PFSK-1 (cell line): ENCODE data around the gene IFT81.

Source experiments
- FOXP2 ChIP-seq: optimal IDR thresholded peaks from 2 replicates; pipeline ENCODE3; 2011; ENCODE audit warnings: borderline replicate concordance, control low read depth, inconsistent platforms; ENCODE audit not compliant: insufficient read depth; ENCODE audit errors: extremely low read length, extremely low read depth
- POLR2AphosphoS5 ChIP-seq: IDR thresholded peaks from 2 replicates; pipeline ENCODE4 v1.6.1; 2012; ENCODE audit warnings: low read depth, mild to moderate bottlenecking, control low read depth, low read length, moderate library complexity
- SIN3A ChIP-seq: IDR thresholded peaks from 2 replicates; pipeline ENCODE4 v1.6.1; 2012; ENCODE audit warnings: mild to moderate bottlenecking, low read length, moderate library complexity, borderline replicate concordance; ENCODE audit not compliant: insufficient read depth
- TAF1 ChIP-seq: IDR thresholded peaks from 2 replicates; pipeline ENCODE4 v1.6.1; 2012; ENCODE audit warnings: low read length, control low read depth, borderline replicate concordance; ENCODE audit not compliant: insufficient read depth
- TF ChIP-seq, protein P1 (sequence below), 2 experiments: IDR thresholded peaks; 2 replicates each; pipeline versions ENCODE4 v1.6.1 to v1.8.0; 2011 to 2012; ENCODE audit warnings: low read depth in 2 of 2, low read length in 2 of 2, control low read depth in 1 of 2, inconsistent platforms in 1 of 2, mild to moderate bottlenecking in 1 of 2, moderate library complexity in 1 of 2; ENCODE audit not compliant: insufficient read depth in 1 of 2

IFT81 gene

DNA sequence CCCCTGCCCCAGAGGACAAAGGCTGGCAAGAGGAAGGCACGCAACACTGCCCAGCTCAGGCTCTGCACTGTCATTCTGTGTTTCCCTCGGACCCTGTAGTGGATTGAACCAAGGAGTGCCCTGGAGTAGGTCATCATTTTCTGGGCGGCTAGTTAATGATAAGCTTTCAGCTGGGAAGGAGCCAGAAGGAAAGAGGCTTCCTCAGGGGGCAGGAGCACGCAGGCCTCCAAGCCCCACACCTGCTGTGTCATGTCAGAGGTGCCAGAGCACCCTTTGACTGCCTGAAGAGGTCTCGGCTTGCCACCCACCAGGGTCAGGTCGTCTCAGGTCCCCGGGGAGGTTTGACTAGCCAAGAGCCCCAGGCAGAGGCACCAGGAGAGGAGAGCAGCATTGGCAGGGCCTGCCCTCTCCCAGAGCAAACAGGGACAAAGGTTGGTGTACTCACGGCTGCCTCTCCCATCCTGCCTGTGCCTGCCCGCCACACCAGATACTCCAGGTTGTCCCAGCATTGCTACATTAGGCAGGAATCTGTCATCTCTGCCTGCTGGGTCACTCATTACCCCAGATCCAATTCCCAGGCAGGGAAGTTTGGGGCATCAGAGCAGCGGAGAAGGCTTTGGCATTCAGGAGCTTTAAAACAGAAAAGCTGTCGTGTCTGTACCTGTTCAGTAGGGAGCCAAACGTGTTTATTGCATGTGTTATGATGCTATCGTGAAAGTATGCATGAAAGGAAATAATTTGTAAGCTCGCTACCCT is 123.4 kb downstream of the IFT81 start:
- no peak for TF ChIP-seq SIN3A
- no peak for TF ChIP-seq TAF1
- TF ChIP-seq POLR2AphosphoS5 = no peak
- TF ChIP-seq FOXP2 = no peak
- TF ChIP-seq, protein P1, sequence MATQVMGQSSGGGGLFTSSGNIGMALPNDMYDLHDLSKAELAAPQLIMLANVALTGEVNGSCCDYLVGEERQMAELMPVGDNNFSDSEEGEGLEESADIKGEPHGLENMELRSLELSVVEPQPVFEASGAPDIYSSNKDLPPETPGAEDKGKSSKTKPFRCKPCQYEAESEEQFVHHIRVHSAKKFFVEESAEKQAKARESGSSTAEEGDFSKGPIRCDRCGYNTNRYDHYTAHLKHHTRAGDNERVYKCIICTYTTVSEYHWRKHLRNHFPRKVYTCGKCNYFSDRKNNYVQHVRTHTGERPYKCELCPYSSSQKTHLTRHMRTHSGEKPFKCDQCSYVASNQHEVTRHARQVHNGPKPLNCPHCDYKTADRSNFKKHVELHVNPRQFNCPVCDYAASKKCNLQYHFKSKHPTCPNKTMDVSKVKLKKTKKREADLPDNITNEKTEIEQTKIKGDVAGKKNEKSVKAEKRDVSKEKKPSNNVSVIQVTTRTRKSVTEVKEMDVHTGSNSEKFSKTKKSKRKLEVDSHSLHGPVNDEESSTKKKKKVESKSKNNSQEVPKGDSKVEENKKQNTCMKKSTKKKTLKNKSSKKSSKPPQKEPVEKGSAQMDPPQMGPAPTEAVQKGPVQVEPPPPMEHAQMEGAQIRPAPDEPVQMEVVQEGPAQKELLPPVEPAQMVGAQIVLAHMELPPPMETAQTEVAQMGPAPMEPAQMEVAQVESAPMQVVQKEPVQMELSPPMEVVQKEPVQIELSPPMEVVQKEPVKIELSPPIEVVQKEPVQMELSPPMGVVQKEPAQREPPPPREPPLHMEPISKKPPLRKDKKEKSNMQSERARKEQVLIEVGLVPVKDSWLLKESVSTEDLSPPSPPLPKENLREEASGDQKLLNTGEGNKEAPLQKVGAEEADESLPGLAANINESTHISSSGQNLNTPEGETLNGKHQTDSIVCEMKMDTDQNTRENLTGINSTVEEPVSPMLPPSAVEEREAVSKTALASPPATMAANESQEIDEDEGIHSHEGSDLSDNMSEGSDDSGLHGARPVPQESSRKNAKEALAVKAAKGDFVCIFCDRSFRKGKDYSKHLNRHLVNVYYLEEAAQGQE (IDR thresholded peaks at IDR 0.05; ENCODE audit: insufficient read depth in 1 of 2, low read depth in 2 of 2, low read length in 2 of 2) = no peak

DNA sequence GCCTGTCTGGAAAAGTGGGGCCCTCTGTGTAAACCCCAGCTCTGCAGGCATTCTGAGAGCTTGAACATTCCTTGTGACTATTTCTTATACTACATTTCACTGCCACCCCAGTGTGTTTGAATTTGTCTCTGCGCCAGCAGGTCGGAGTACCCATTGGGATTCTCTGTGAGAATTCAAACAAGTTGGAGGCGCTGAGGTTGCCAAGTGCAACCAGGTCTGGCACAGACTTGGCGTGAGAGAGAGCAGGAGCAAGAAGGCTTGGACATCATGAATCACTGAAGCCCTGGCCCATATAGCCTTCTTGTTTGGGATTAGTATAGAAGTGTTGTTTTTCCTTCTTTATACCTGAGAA is 123.9 kb downstream of the IFT81 start:
- TF ChIP-seq, protein P1 (IDR thresholded peaks at IDR 0.05; ENCODE audit: insufficient read depth in 1 of 2, low read depth in 2 of 2, low read length in 2 of 2) = no peak
- TF ChIP-seq FOXP2 = no peak
- TF ChIP-seq POLR2AphosphoS5 = no peak
- no peak for TF ChIP-seq SIN3A
- TF ChIP-seq TAF1 = no peak

DNA sequence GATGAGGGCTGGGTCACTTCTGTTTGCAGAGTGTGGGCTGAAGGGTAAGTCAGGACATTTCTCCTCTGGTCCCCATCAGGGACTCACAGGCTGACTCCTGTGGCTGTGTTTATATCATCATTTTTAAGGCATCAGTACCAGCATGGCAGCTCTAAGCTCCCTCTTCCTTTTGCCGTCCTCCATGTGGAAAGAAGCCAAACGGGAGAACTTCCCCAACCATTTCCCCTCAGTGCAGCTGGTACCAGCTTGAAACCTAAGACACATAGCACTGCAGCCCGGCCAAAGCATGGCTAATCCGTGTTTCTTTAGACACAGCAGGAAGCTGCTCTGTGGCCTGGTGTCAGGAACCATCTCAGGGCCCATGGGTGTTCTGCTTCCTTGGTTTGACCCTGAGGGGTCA is 124.9 kb downstream of the IFT81 start:
- no peak for TF ChIP-seq TAF1
- no peak for TF ChIP-seq POLR2AphosphoS5
- TF ChIP-seq FOXP2 = no peak
- TF ChIP-seq, protein P1 (IDR thresholded peaks at IDR 0.05; ENCODE audit: insufficient read depth in 1 of 2, low read depth in 2 of 2, low read length in 2 of 2) = no peak

DNA sequence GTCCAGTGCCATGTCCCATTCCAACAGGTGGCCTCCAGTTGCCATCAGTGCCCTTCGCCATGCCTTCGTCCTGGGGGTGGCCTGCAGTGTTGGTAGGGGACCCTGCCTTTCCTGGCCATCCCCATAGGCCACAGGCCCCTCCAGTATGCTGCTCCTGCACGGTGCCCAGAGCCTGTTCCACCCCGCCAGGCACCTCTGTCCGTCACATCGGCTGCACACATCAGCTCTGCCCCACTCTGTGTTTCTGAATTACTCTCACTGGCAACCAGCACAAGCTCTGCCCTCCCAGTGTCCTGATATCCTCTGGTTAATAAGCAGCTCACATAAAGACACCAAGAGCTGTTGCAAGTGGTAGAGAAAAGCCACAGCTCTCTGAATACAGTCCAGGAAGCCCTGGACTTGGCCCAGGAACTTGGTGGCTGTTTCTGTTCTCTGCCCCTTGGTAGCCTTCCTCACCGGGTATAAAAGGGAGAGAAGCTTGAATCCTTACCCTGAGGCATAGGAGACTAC is 125.6 kb downstream of the IFT81 start:
- TF ChIP-seq POLR2AphosphoS5 (no peak), FOXP2 (no peak), SIN3A (no peak), TAF1 (no peak)
- TF ChIP-seq, protein P1 (IDR thresholded peaks at IDR 0.05; ENCODE audit: insufficient read depth in 1 of 2, low read depth in 2 of 2, low read length in 2 of 2) = no peak
